NOMO-1 treated with DMSO at 0.1 percent for 48 hours (cell line): ENCODE data around the gene RAB8B.
"Not testable (repeated sequence)": the region's sequence is repeated elsewhere in the genome, so short reads cannot be mapped to it uniquely, and the experiment has no call there.

Experiments used
- DNase-seq: peaks from one replicate; lab custom pipeline; 2025; ENCODE audit not compliant: unreplicated experiment; lab: John Stamatoyannopoulos, UW

The RAB8B gene

DNA sequence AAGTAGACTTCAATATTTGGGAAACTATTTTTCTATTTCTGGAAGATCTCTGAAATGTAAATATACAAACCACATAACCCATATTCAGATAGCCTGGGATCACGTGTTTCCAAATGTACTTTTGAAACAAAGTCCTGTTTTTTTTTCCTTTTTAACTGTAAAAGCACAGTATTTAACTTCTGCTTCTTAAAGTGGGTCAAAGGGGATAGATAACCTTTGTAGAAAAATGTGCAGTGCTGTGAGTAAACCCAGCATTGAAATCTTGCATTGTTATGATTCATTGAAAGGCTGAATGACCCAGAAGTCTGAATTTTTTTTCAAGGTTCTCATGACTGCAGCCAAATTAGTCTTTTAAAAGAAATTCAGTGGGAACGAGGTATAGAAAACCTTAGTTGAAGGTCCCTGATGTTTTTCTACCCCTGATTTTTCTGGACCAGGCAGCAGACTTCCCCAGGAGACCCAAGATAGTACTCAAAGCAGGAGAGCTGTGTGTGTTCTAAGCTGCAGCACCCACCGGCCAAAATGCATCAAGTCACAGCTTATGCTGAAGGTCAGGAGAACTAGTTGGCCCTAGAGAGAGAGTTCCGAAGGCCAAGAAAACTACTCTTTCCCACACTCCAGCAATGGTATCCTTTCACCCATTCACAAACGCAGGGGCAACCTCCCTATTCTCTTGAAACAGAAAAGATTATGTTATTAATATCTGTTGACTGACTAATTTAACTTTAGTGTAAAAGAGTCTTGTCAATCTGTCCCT is 44.4 kb downstream of the RAB8B start:
- peak; percentile 16 for DNase-seq

DNA sequence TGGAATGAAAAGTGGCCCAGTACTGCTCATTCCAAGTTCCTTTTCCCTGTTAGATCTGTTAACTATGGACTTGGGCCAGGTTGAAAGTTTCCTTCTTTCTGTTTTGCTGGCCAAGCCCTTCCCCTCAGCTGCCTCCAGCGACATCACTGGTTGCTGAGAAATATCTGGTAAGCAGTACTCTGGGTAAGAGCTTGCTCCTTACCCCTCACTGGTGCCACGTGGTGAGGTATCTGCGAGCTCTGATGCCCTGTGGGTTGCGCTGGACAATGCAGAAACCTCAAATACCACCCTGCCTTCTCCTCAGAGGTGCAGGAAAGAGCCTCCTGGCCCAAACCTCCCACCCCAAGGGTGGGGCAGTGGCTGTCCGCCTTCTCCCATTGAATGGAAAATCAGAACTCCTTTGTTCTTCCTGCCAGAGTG is 45.1 kb downstream of the RAB8B start:
- no peak for DNase-seq

DNA sequence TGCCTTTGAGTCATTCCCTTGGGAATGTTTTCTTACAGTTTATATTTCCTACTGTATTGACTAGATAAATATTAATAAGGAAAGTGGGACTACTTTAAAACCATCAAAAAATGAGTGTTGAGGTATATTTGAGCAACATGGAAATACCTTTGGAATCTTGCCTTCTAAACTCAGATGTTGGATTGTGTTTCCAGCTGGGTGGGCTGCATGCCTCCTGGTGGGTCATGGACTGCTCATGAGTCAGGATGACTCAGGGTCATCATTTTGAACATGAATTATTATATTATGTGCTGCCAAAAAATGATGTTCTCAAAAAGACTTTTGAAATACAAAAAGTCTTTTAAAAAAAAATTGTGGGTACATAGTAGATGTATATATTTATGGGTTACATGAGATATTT is 46.9 kb downstream of the RAB8B start:
- DNase-seq = no peak

DNA sequence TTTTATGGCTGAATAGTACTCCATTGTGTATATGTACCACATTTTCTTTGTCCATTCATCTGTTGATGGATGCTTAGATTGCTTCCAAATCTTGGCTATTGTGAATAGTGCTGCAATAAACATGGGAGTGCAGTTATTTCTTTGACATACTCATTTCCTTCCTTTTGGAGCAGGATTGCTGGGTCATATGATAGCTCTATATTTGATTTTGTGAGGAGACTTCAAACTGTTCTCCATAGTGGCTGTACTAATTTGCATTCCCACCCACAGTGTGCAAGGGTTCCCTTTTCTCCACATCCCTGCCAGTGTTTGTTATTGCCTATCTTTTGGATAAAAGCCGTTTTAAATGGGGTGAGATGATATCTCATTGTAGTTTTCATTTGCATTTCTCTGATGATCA is 47.7 kb downstream of the RAB8B start:
- DNase-seq = not testable (repeated sequence)

DNA sequence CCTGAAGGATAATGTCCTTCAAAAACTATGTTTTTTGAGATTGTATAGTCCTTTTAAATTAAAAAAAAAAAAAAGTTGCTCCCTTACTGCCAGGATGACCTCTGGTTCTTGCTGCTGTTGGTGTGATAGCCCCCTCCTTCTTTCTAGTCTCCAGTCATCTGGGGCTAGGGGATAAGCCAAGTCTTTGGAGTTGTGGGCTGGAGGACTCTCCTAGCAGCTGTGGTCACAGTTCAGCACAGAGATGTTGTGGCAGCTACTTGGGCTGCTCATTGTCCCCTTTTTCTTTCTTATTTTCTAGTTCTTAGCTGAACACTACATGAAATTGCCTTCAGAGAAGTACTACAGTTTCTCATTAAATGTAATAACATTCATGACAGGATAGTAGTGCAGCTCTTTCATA is 48.8 kb downstream of the RAB8B start:
- DNase-seq = no peak

DNA sequence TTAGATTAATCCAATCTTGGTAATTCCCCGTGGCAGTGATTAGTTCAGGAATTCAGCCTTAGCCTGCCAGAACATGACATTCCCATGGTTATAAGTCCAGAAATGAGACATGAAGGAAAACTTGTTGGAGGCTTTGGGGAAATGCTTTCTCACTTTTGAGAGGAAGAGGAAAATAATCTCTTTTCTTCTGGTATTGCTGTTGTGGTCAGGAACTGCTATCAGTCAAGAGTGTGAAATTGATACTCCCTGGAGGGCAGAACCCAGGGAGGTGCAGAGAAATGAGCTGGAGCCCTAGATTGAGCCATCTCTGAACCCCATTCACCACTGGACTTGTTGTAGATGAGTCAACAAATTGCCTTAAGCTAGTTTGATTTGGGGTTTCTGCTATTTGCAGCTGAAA is 49.4 kb downstream of the RAB8B start:
- peak; percentile 34 for DNase-seq

DNA sequence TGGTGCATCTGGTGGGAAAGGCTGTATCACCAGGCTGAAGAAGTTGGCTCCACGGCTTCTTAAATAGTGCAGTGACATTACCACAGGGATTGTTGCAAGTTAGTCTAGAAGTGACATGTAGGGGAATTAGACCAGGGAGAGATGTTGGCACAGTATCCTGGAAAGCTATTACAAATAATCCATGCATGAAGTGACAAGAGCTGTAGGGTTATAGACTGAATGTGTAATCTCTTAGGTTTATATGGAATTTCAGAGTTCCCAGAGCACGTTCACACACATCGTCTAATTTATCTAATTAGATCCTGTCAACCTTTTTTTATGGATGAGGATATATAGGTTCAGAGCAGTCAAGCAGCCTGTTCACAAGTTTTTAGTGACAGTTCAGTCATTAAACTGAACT is 50.7 kb downstream of the RAB8B start:
- DNase-seq = no peak

DNA sequence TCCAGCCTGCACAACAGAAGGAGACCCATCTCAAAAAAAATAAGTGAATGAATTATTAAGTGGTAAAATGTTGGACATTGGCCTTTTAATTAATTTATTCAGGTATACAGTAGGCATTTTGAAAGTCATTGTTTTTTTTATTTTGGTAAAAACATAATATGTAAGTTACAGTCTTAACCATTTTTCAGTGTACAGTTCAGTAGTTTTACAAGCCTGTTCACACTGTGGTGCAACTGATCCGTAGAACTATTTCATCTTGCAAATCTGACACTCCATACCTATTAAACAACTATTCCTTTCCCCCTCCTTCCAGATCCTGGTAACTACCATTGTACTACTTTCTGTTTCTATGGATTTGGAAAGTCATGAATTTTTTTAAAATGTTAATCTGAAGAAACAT is 51.9 kb downstream of the RAB8B start:
- DNase-seq = no peak

DNA sequence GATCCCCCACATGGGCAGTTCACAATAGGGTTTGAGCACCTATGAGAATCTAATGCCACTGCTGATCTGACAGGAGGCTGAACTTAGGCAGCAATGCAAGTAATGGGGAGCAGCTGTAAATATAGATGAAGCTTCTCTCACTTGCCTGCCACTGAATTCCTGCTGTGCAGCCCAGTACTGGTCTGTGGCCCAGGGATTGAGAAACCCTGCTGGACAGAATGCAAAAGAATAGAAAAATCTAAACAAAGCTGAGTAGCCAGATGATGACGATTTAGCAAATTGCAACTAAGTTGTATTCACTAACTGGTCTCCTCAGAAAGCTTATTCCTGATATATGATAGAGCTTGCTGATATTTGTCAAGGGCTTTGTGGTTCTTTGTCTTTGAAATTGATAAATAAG is 53.7 kb downstream of the RAB8B start:
- DNase-seq = no peak

DNA sequence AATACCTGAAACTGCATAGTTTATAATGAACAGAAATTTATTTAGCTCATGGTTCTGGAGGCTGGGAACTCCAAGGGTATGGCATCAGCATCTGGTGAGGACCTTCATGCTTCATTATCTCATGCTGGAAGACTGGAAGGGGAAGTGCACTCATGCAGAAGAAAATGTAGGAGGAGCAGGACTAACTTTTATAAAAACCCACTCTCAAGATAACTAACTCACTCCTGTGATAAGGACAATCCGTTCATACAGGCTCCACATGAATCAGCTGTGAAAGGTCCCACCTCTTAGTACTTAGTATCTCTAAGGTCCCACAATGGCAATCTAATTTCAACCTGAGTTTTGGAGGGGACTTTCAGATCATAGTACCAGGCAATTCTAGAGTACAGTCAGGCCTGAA is 54.4 kb downstream of the RAB8B start:
- DNase-seq = no peak

DNA sequence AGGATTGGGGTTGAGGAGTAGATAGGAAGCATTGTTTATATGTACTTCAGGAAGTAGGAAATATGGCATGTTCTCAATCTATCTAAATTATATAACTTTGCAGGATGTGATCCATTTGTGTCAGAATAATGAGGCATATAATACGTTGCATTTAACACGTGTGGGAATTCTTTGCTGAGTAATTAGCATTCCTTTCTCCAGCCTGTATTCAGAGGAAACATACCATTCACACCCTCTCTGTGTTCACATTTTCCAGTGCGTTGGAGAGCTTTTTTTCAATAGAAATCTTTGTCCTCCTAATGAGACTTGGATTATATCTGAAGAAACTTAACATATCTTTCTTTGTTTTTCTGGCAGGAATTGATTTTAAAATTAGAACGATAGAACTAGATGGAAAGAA is 55.0 kb downstream of the RAB8B start:
- DNase-seq = no peak

DNA sequence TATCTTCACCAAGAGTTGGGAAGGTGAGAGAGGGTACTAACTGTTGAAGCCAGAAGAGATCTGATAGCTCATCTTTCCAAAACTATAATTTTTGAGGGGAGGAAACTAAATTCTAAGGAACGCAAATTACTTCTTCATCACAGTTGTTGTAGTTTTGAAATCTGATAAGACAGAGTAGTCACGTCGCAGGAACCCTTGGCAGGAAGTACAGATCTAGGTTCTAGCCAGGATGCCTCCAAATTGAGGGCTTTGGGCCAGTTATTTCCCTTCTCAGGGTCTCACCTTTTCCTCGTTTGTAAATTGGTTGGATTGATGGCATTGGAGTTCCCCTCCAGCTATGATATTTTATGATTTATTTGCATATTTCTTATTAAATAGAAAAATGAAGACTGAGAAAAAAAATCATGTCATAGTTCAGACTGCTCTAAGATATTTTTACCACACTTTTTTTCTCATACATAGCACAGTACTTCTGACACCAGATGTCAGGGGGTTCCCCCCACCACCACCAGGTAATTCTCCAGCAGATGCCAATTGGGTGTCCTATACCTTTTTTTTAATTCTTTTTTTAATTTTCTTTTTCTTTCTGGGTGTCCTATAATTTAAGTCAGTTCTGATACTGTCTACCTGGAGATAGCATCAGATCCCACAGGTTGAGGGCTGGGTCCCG is 55.7 kb downstream of the RAB8B start:
- no peak for DNase-seq

DNA sequence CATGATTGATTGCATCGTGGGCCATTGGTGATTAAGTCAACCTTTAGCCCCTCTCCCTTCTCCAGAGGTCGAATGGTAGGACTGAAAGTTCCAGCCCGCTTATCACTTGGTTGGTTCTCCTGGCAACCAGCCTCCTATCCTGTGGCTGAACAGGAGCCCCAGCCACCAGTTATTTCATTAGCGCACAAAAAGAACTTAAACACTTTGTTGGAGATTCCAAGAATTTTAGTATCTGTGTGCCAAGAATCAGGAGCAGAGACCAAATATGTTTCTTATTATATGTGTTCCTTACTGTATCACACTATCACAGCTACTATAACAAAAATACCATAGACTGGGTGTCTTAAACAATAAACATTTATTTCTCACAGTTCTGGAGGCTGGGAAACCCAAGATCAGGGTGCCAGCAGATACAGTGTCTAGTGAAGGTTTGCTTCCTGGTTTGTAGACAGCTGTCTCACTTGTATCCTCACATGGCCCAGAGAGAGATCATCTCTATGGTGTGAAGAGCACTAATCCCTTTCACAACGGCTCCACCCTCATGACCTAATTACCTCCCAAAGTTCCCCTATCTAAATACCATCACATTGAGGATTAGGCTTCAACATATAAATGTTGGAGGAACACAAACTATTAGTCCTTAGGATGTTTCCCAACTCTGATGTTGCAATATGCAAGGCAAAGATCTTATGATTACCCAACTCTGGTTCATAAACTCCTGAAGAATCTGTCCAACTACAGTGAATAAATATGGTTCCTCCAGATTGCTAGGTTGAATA is 57.5 kb downstream of the RAB8B start:
- DNase-seq = peak; percentile 96

DNA sequence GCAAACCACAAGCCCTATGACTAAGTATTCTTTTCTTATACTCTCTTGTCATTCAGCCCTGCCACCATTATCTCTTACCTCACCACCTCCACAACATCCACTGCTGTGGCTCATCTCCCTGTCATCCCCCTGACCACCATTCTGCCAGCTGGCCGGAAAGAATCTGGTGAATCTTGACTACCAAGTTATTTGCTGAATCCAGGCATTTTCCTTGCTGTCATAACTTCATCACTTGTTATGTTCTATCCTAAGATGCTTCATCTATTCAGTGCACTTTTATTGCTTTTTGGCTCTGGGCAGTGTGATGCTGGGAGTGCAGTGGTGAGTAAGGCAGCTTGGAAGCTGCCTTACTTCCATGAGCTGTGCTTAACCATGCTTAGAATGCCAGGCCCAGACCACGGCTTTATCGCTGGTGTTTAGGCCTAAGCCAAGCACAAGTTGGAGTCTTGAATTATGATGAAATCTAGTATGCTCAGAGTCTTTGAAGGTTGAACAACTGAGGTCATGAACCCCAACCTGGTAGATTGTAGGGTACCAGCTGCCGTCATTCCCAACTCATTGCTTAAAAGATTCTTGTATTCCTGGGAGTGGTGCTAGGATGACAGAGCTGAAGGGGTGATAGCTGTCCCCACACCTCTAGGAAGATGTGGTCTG is 61.0 kb downstream of the RAB8B start:
- no peak for DNase-seq

DNA sequence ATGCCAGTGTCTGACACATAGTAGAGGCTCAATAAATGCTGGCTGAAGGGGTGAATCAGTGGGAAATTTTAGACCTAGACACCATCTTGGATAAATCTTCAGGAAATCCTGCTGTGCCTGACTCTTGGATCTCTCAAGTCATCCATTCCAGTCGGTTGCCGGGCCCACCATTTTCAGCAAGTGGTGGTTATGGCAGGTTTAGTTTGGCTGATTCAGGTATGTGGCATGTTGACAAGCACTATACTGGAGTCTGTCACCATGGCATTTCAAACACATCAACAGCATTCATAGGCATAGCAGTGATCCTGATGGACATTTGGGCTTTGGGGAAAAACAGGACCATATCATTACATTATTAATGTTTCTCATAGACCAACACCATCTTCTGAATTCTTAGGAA is 62.3 kb downstream of the RAB8B start:
- DNase-seq = no peak

DNA sequence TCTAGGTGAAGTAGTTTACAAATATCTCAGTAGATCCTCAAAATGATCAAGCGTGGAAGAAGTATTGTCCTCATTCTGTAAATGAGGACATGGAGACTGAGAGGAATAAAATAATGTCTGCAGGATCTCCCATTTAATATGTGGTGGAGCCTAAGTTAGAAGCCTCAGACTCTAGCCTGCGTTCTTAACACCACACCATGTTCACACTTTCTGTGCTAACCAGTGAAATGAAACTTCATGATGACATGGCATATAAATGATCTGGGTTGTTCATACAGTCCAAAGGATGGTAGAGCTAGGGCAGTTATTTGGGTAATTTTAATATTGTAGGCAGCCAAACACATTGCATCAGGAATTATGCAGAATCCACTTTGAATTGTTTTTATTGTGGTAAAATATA is 62.9 kb downstream of the RAB8B start:
- no peak for DNase-seq

DNA sequence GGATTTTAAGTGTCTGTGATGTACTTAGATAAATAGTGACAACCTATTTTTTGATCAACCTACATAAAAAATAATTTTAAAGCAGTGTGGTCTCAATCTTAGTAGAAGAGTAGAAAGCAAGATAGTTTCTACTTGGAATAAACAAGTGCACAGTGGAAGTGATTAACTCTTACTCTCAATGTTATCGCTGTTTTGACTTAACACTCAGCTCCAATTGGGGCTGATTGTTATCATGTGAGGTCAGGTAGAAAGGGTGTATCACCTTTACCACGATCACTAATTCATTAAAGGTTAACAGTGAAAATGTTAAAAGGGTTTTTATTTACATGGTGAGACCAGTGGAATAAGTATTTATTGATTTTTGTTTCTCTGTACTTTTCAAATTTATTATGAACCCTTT is 65.6 kb downstream of the RAB8B start:
- no peak for DNase-seq

DNA sequence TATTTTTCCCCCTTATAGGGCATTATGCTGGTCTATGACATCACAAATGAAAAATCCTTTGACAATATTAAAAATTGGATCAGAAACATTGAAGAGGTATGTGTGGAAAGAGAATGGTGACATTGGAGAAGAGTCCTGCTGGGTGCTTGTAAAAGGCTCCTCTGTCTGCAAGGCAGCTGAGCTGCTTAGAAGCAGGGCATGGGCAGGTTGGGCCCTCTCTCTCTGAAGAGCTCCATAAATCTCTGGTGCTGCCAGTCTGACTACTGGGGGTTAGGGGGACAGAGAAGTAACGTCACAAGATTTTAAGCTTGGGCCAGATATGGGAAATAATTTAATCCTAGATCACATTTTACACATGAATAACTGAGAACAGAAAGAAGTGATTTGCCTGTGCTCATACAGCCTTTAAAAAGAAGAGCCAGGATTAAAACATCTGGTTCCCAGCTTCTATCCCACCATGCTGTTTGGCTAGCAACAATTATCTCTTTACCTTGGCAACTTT is 66.1 kb downstream of the RAB8B start:
- no peak for DNase-seq

DNA sequence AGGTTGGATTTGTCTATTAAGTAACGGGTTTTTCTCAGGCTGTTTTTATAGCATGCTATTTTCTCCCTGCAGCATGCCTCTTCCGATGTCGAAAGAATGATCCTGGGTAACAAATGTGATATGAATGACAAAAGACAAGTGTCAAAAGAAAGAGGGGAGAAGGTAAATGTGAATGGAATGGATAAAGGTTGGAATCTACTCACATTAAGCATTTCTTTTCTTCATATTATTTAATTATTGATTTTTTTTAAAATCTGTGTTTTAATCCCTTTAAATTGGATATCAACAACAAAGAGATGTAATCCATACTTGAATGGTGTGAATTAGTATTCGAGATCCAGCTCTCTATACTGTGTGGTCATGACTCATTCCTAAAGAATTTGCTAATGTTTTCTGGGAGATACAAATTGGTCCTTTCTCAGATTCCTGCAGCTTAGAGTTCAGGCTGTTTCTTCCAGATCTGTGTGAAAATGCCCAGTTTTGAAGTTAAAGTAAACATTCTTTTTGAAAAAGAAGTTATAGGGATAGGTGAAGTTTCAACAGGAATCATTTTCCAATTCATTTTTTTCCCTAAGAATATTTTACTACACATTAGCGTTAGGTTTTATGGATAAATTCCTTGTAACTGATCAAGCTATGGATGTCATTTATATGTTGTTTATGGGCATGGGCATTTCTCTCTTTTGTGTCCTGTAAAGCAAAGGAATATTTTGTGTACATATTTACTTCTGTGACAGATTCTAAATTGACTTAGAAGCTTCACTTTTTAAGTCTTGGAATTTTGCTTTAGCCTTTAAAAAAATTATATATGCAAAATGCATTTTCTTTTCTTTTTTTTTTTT is 67.2 kb downstream of the RAB8B start:
- DNase-seq = no peak

DNA sequence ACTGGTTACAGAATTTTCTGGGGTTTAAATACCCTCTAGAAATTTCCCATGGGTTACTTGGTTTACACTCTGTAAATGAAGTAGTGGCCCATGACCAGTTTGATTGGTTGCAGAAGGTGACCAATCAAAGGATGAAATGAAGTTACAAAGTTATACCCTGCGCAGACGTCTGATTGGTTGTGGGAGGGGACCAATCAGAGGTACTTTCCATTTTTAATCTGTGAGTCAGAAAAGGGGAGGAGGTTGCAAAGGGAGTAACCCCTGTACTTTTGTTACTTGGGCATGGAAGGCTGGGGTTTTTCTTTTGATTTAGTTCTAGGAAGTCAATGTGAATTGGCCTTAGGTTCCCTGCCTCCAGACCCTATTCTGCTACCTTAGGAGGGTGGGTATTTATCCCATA is 69.3 kb downstream of the RAB8B start:
- no peak for DNase-seq

DNA sequence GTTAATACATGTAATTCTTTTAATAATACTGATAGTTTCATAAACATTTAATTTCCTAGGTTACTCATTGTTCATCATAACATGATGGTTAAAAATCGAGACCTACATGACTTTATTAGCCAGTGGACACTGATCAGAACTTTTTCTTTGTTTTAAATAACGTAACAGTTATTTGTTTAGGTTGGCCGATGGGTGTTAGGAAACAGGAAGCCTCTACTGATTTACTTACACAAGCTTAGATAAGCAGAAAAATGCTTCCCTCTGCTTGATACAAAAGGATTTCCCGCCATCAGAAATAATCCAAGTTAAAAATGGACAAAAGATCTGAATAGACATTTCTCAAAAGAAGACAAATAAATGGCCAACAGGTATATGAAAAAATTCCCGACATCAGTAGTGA is 71.4 kb downstream of the RAB8B start:
- no peak for DNase-seq
